ENCODE data around the gene ARHGEF9. TPM values are rescaled to one million over a fixed set of nuclear protein-coding genes. Genes with fewer than 3 reads are reported as not detected.
A peak's percentile ranks its signal among the peaks of the same experiment; 100 is the strongest.
"Not testable (repeated sequence)": the region's sequence is repeated elsewhere in the genome, so short reads cannot be mapped to it uniquely, and the experiment has no call there.

The ARHGEF9 gene
- total RNA-seq, 4 donors from 2014 or later, result 7.2 to 25.2 (median 12.0) TPM

DNA sequence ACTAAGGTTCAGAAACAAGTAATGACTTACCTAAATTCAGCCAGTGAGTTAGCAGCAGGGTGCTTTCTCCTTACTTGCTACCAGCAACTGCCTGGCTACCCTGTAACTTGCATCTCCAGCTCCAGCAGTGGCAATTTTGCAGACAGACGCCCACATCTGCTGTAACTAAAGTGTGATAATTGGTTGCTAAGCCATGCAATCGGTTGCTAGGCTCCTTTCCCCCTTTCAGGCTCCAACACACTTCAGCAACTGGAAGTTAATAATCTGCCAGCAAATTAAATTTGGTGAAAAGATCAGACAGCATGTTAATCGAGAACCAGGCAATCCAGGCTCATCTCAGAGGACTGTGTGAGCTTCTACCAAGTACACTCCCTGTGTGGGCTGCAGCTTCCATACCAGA, 24.2 kb upstream of the ARHGEF9 start:
- DNase-seq, result no peak
- Histone ChIP-seq H3K4me3 (no peak overlapping the region), H3K27ac (no peak overlapping the region), H3K4me1 (no peaks in the 10 kb centered on the region), H3K9me3 (no peaks in the 10 kb centered on the region), H3K36me3 (no peaks in the 10 kb centered on the region), H3K27me3 (peaks cover 0 to 3% (median 0%) of the 10 kb centered on the region in 4 donors)
- 18 to 37% methylated on average over 3 of the region's 3 CpGs for WGBS, 2 donors
- intact Hi-C loops (cut with DNase I), result no loop called here
- no peak for TF ChIP-seq POLR2A (IDR thresholded peaks at IDR 0.05)
- TF ChIP-seq, protein P1, sequence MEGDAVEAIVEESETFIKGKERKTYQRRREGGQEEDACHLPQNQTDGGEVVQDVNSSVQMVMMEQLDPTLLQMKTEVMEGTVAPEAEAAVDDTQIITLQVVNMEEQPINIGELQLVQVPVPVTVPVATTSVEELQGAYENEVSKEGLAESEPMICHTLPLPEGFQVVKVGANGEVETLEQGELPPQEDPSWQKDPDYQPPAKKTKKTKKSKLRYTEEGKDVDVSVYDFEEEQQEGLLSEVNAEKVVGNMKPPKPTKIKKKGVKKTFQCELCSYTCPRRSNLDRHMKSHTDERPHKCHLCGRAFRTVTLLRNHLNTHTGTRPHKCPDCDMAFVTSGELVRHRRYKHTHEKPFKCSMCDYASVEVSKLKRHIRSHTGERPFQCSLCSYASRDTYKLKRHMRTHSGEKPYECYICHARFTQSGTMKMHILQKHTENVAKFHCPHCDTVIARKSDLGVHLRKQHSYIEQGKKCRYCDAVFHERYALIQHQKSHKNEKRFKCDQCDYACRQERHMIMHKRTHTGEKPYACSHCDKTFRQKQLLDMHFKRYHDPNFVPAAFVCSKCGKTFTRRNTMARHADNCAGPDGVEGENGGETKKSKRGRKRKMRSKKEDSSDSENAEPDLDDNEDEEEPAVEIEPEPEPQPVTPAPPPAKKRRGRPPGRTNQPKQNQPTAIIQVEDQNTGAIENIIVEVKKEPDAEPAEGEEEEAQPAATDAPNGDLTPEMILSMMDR (IDR thresholded peaks at IDR 0.05), result no peak

DNA sequence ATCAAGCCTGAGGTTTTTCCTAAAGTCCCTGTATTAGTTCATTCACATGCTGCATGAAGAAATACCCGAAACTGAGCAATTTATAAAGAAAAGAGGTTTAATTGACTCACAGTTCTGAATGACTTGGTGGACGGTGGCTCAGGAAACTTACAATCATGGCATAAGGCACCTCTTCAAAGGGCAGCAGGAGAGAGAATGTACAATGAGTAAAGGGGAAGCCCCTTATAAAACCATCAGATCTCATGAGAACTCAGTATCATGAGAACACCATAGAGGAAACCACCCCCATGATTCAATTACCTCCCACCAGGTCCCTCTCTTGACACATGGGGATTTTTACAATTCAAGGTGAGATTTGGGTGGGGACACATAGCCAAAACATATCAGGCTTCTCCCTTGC, 10.4 kb upstream of the ARHGEF9 start:
- intact Hi-C loops (cut with DNase I); H3K27me3 ChIP-seq; H3K27ac ChIP-seq; DNase-seq; H3K4me1 ChIP-seq; H3K9me3 ChIP-seq; H3K36me3 ChIP-seq; H3K4me3 ChIP-seq: not testable (repeated sequence)
- whole genome bisulfite sequencing, 2 donors, result 65 to 73% methylated on average over 2 of the region's 2 CpGs

DNA sequence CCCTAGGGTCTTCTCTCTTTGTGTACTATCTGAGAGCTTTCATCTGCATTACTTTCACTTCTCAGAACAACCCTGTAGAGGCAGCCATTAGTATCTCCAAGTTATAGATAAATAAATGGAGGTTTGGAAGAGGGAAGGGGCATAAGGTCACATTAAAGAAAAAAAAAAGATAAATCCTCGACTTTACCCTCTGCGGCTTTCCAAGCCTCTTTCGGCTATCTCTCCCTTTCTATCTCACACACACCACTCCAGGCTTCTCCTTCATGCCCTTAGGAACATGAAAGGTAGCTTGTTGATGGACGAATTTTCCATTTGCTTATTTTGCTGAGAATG, 660 bp upstream of the ARHGEF9 start:
- Histone ChIP-seq H3K27ac (no peak overlapping the region), H3K4me3 (peak overlapping the region in 2 of 4 donors; percentile 45 to 67), H3K27me3 (peaks cover 0 to 3% (median under 1%) of the 10 kb centered on the region in 4 donors), H3K9me3 (no peaks in the 10 kb centered on the region), H3K36me3 (no peaks in the 10 kb centered on the region), H3K4me1 (no peaks in the 10 kb centered on the region)
- intact Hi-C loops (cut with DNase I), result no loop called here
- 60 to 62% methylated on average over 4 of the region's 4 CpGs for WGBS, 2 donors
- DNase-seq, result no peak
- TF ChIP-seq, protein P1 (IDR thresholded peaks at IDR 0.05), result no peak
- no peak for TF ChIP-seq POLR2A (IDR thresholded peaks at IDR 0.05)

DNA sequence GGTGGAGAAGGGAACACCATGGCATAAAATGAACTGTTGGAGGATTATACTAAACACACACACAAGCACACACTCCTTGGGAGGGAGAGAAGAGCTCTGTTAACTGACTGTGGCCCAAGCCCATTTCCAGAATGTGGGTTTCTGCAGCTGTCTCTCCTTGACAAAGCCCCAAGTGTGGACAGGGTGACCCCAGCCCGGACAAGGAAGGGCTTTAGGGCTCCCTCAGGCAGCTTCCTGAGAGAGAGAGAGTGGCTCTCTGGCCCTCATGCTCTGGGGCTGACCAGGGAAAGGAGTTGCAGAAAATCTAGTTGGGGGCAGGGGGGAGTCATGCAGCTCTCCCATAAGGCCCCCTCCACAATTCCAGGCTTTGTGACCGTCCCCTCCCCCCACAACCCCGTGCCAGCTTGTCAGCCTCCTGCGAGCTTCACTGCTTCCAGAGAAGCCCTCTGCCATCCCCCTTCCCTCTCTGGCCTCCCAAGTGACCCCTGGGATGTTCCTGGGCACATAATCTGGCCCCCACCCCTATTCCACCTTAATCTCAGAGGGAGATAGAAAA, 590 bp downstream of the ARHGEF9 start:
- Histone ChIP-seq H3K4me1 (no peaks in the 10 kb centered on the region), H3K27ac (peak overlapping the region in 2 of 4 donors; percentile 1 to 29), H3K4me3 (peak overlapping the region; percentile 17 to 67 (median 44)), H3K9me3 (no peaks in the 10 kb centered on the region), H3K27me3 (peaks cover 0 to 3% (median under 1%) of the 10 kb centered on the region in 4 donors), H3K36me3 (no peaks in the 10 kb centered on the region)
- intact Hi-C loops (cut with DNase I), result no loop called here
- WGBS, 2 donors, result 17 to 50% methylated on average over 1 to 2 of the region's 4 CpGs
- TF ChIP-seq, protein P1 (IDR thresholded peaks at IDR 0.05), result no peak
- no peak for TF ChIP-seq POLR2A (IDR thresholded peaks at IDR 0.05)
- no peak for DNase-seq

DNA sequence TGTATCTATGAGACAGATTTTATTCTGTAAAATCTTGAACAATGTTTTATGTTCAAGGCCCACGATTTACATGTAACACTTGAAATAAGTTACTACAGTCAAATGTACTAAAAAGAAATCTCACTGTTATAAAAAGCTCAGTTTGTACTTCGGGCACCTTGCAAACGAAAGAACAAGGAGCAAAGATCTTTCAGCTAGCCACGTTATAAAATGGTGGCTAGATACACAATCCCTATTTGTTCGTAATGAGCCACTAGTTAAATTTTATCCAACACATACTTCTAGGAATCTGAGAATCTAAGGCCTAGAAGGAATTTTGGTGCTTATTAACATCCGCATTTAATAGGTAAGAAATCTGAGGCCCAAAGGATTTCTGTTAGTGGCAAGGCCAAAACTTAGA, 2.5 kb downstream of the ARHGEF9 start:
- DNase-seq, result no peak
- H3K36me3 ChIP-seq, result no peaks in the 10 kb centered on the region
- H3K27me3 ChIP-seq, result peaks cover 0 to 3% (median under 1%) of the 10 kb centered on the region in 4 donors
- no peaks in the 10 kb centered on the region for H3K9me3 ChIP-seq
- 74 to 82% methylated on average over 6 of the region's 6 CpGs for WGBS, 2 donors
- H3K4me3 ChIP-seq, result no peak overlapping the region
- no peak overlapping the region for H3K27ac ChIP-seq
- TF ChIP-seq POLR2A (IDR thresholded peaks at IDR 0.05), result no peak
- TF ChIP-seq, protein P1 (IDR thresholded peaks at IDR 0.05), result no peak
- intact Hi-C loops (cut with DNase I), result no loop called here
- no peaks in the 10 kb centered on the region for H3K4me1 ChIP-seq

DNA sequence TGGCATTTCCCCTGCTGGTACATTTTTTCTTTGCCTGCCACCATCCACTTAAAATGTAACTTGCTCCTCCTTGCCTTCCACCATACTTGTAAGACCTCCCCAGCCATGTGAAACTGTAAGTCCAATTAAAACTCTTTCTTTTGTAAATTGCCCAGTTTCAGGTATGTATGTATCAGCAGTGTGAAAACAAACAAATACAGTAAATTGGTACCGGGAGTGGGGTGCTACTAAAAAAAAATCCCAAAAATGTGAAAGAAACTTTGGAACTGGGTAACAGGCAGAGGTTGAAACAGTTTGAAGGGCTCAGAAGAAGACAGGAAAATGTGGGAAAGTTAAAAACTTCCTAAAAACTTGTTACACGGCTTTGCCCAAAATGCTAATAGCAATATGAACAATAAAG, 16.3 kb downstream of the ARHGEF9 start:
- intact Hi-C loops (cut with DNase I), result no loop called here
- no peaks in the 10 kb centered on the region for H3K4me1 ChIP-seq
- 94 to 100% methylated on average over 2 of the region's 2 CpGs for WGBS, 2 donors
- H3K4me3 ChIP-seq, result no peak overlapping the region
- peaks cover 0 to 11% (median 6%) of the 10 kb centered on the region in 3 donors for H3K9me3 ChIP-seq
- no peaks in the 10 kb centered on the region for H3K36me3 ChIP-seq
- H3K27ac ChIP-seq, result no peak overlapping the region
- TF ChIP-seq POLR2A (IDR thresholded peaks at IDR 0.05), result no peak
- TF ChIP-seq, protein P1 (IDR thresholded peaks at IDR 0.05), result no peak
- no peak for DNase-seq
- no peaks in the 10 kb centered on the region for H3K27me3 ChIP-seq
